H9 (cell line): ENCODE measurements around the gene LPAR3. TPM values are rescaled to one million over a fixed set of nuclear protein-coding genes. Genes with fewer than 3 reads are reported as not detected.

Experiments used
- DNase-seq: peaks from one replicate; pipeline ENCODE4 v3.0.0-alpha.2; 2017
- H2AFZ ChIP-seq: one replicate; pipeline ENCODE4 v1.6.1; 2013; ENCODE audit warnings: mild to moderate bottlenecking, low read length, control low read depth, moderate library complexity
- H2AK5ac ChIP-seq: 2 replicates; pipeline ENCODE4 v1.6.1; 2013; ENCODE audit warnings: low read length, control low read depth, mixed read lengths; ENCODE audit not compliant: insufficient read length
- H2BK120ac ChIP-seq: one replicate; pipeline ENCODE4 v1.6.1; 2013; ENCODE audit warnings: low read depth, mild to moderate bottlenecking, low read length, control low read depth, inconsistent platforms; ENCODE audit not compliant: poor library complexity, severe bottlenecking
- H2BK12ac ChIP-seq: 2 replicates; pipeline ENCODE4 v1.6.1; 2013; ENCODE audit warnings: low read length, control low read depth, mixed read lengths, low read depth; ENCODE audit not compliant: insufficient read length
- H2BK15ac ChIP-seq: 2 replicates; pipeline ENCODE4 v1.6.1; 2013; ENCODE audit warnings: low read depth, low read length, control low read depth
- H2BK20ac ChIP-seq: one replicate; pipeline ENCODE4 v1.6.1; 2013; ENCODE audit warnings: low read depth, mild to moderate bottlenecking, low read length, control low read depth, inconsistent platforms; ENCODE audit not compliant: poor library complexity, severe bottlenecking
- H2BK5ac ChIP-seq: 2 replicates; pipeline ENCODE4 v1.6.1; 2013; ENCODE audit warnings: low read length, control low read depth, mixed read lengths; ENCODE audit not compliant: insufficient read length
- H3K14ac ChIP-seq: 2 replicates; pipeline ENCODE4 v1.6.1; 2013; ENCODE audit warnings: low read length, control low read depth; ENCODE audit not compliant: insufficient read depth
- H3K18ac ChIP-seq: 2 replicates; pipeline ENCODE4 v1.6.1; 2013; ENCODE audit warnings: low read depth, mild to moderate bottlenecking, mixed read lengths, low read length, control low read depth; ENCODE audit not compliant: insufficient read length
- H3K23ac ChIP-seq: 2 replicates; pipeline ENCODE4 v1.6.1; 2013; ENCODE audit warnings: low read length, control low read depth, mixed read lengths, low read depth; ENCODE audit not compliant: insufficient read length
- H3K23me2 ChIP-seq: 2 replicates; pipeline ENCODE4 v1.6.1; 2013; ENCODE audit warnings: low read depth, mild to moderate bottlenecking, mixed read lengths, low read length, control low read depth; ENCODE audit not compliant: insufficient read length, poor library complexity, severe bottlenecking
- H3K27ac ChIP-seq: 2 replicates; pipeline ENCODE4 v1.5.1; 2013; ENCODE audit warnings: low read length, control low read depth, mixed read lengths, low read depth; ENCODE audit not compliant: insufficient read length
- H3K27me3 ChIP-seq: 2 replicates; pipeline ENCODE4 v1.6.1; 2013; ENCODE audit warnings: low read length, control low read depth, inconsistent platforms; ENCODE audit not compliant: insufficient read depth
- H3K4ac ChIP-seq: 2 replicates; pipeline ENCODE4 v1.6.1; 2013; ENCODE audit warnings: low read depth, mild to moderate bottlenecking, control low read depth, inconsistent platforms, low read length, moderate library complexity
- H3K4me1 ChIP-seq: 2 replicates; pipeline ENCODE4 v1.6.1; 2013; ENCODE audit warnings: low read length, control low read depth, inconsistent platforms; ENCODE audit not compliant: insufficient read depth
- H3K4me2 ChIP-seq: 2 replicates; pipeline ENCODE4 v1.6.1; 2013; ENCODE audit warnings: low read length, control low read depth, mixed read lengths; ENCODE audit not compliant: insufficient read length, insufficient read depth
- H3K56ac ChIP-seq: 2 replicates; pipeline ENCODE4 v1.6.1; 2013; ENCODE audit warnings: low read depth, mild to moderate bottlenecking, mixed read lengths, low read length, control low read depth; ENCODE audit not compliant: insufficient read length
- H3K79me1 ChIP-seq: 2 replicates; pipeline ENCODE4 v1.6.1; 2013; ENCODE audit warnings: low read depth, mild to moderate bottlenecking, moderate library complexity, low read length, control low read depth, inconsistent platforms; ENCODE audit not compliant: insufficient read depth, poor library complexity, severe bottlenecking
- H3K79me2 ChIP-seq: 2 replicates; pipeline ENCODE4 v1.6.1; 2013; ENCODE audit warnings: low read length, control low read depth, inconsistent platforms; ENCODE audit not compliant: insufficient read depth
- H3K9ac ChIP-seq: 2 replicates; pipeline ENCODE4 v1.6.1; 2013; ENCODE audit warnings: low read length, control low read depth, mixed read lengths; ENCODE audit not compliant: insufficient read length; ENCODE audit errors: extremely low read depth
- H3K9me3 ChIP-seq: one replicate; pipeline ENCODE4 v1.6.1; 2013; ENCODE audit warnings: low read depth, low read length, inconsistent platforms; ENCODE audit not compliant: control insufficient read depth
- H3T11ph ChIP-seq: one replicate; pipeline ENCODE4 v1.6.1; 2013; ENCODE audit warnings: mild to moderate bottlenecking, low read length, control low read depth, inconsistent platforms
- H4K20me1 ChIP-seq: one replicate; pipeline ENCODE4 v1.6.1; 2013; ENCODE audit not compliant: control insufficient read depth, insufficient read length, insufficient read depth
- H4K5ac ChIP-seq: 2 replicates; pipeline ENCODE4 v1.6.1; 2013; ENCODE audit warnings: low read depth, mild to moderate bottlenecking, mixed read lengths, low read length, control low read depth; ENCODE audit not compliant: insufficient read length
- H4K8ac ChIP-seq: replicated peaks from 2 replicates; pipeline ENCODE4 v1.6.1; 2013; ENCODE audit warnings: low read length, control low read depth, mixed read lengths, low read depth; ENCODE audit not compliant: insufficient read length
- H4K91ac ChIP-seq: 2 replicates; pipeline ENCODE4 v1.6.1; 2013; ENCODE audit warnings: low read depth, mild to moderate bottlenecking, moderate library complexity, mixed read lengths, low read length, control low read depth; ENCODE audit not compliant: insufficient read length
- H3K27ac Mint-ChIP-seq, 3 experiments: 2 replicates in 2 of 3; 3 replicates in 1 of 3; pipeline ENCODE4 v1.8.0; 2020 to 2021; ENCODE audit warnings: mixed read lengths in 3 of 3, mild to moderate bottlenecking in 1 of 3, moderate library complexity in 1 of 3
- H3K27me3 Mint-ChIP-seq: 2 replicates; pipeline ENCODE4 v1.8.0; 2021; ENCODE audit warnings: low read depth, mild to moderate bottlenecking, moderate library complexity, mixed read lengths
- H3K36me3 Mint-ChIP-seq, 3 experiments: 2 replicates in 2 of 3; 3 replicates in 1 of 3; pipeline ENCODE4 v1.8.0; 2020 to 2021; ENCODE audit warnings: low read depth in 3 of 3, mixed read lengths in 3 of 3; ENCODE audit not compliant: insufficient read depth in 1 of 3
- H3K4me1 Mint-ChIP-seq, 2 experiments: 2 replicates each; pipeline ENCODE4 v1.8.0; 2020; ENCODE audit warnings: mixed read lengths in 2 of 2
- H3K4me3 Mint-ChIP-seq, 2 experiments: 2 replicates in 1 of 2; 3 replicates in 1 of 2; pipeline ENCODE4 v1.8.0; 2020 to 2021; ENCODE audit warnings: mild to moderate bottlenecking in 2 of 2, mixed read lengths in 2 of 2, moderate library complexity in 1 of 2
- H3K9me3 Mint-ChIP-seq, 2 experiments: 2 replicates in 1 of 2; 3 replicates in 1 of 2; pipeline ENCODE4 v1.8.0; 2020; ENCODE audit warnings: mild to moderate bottlenecking in 2 of 2, mixed read lengths in 2 of 2, moderate library complexity in 1 of 2
- WGBS: extraction: QIAGEN DNeasy Blood & Tissue Kit; methylation state at CpG from one replicate; pipeline ENCODE4 v1.1.7; 2013; ENCODE audit warnings: missing lambda C conversion rate, low lambda C conversion rate, mixed read lengths; ENCODE audit not compliant: insufficient read length; ENCODE audit errors: extremely low coverage; 5-methylcytosine and 5-hydroxymethylcytosine counted together
- total RNA-seq: library from RNA; stranded (reverse); gene quantifications from 2 replicates; pipeline ENCODE4 v1.2.1, GENCODE V29; 2021
- TF ChIP-seq, protein P1 (sequence below): fragments of 200-600 bp; sonication (generic); conservative IDR thresholded peaks from 3 replicates; pipeline ENCODE4 v1.8.0; 2021; ENCODE audit warnings: antibody characterized with exemption, mild to moderate bottlenecking

The LPAR3 gene
- total RNA-seq, 1 experiment from 2014 or later: 3.0 TPM

DNA sequence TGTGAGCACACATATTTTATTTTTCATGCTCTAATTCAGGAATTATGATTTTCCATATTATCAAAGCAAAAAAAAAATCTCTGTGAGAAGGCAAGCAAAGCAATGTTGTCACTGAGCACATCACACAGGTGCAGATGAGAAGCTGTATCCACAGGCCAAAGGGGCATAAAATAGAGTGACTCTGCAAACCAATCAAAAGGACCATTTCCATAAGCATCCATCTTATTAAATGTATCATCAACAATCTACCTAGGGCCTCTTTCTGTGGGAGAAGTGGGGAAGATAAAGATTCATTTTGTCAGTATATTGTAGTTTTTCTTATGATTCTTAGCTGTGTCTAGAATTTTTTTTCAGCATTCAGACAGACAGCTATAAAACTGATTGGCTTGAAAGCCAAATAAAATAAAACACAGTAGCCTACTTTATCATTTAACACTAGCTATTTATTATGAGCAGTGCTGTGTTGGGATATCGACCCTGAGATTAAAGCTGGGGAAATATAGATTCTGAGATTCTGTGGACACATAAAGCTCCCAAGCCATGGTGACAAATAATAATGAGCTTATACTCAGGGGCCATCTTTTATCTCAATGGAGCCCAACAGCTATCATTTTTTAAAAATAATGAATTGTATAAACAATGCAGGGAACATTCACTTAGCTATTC lies 90.3 kb downstream of the LPAR3 start:
- H3K9me3 Mint-ChIP-seq: no peaks in the 10 kb centered on the region
- TF ChIP-seq, protein P1, sequence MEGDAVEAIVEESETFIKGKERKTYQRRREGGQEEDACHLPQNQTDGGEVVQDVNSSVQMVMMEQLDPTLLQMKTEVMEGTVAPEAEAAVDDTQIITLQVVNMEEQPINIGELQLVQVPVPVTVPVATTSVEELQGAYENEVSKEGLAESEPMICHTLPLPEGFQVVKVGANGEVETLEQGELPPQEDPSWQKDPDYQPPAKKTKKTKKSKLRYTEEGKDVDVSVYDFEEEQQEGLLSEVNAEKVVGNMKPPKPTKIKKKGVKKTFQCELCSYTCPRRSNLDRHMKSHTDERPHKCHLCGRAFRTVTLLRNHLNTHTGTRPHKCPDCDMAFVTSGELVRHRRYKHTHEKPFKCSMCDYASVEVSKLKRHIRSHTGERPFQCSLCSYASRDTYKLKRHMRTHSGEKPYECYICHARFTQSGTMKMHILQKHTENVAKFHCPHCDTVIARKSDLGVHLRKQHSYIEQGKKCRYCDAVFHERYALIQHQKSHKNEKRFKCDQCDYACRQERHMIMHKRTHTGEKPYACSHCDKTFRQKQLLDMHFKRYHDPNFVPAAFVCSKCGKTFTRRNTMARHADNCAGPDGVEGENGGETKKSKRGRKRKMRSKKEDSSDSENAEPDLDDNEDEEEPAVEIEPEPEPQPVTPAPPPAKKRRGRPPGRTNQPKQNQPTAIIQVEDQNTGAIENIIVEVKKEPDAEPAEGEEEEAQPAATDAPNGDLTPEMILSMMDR: no peak
- no peak overlapping the region for H3T11ph ChIP-seq
- H3K4me1 Mint-ChIP-seq: no peaks in the 10 kb centered on the region
- H3K27me3 ChIP-seq: no peaks in the 10 kb centered on the region
- no peaks in the 10 kb centered on the region for H3K79me1 ChIP-seq
- no peak overlapping the region for H4K5ac ChIP-seq
- H3K27me3 Mint-ChIP-seq: peaks cover 2% of the 10 kb centered on the region; the same call in 1 of the 2 replicates
- no peak overlapping the region for H3K4me3 Mint-ChIP-seq
- no peak overlapping the region for H3K4me2 ChIP-seq
- no peak overlapping the region for H2BK15ac ChIP-seq
- no peak overlapping the region for H2BK5ac ChIP-seq
- no peaks in the 10 kb centered on the region for H3K4me1 ChIP-seq
- H3K27ac ChIP-seq: no peak overlapping the region
- no peak overlapping the region for H3K18ac ChIP-seq
- no peak overlapping the region for H2BK20ac ChIP-seq
- H2BK120ac ChIP-seq: no peak overlapping the region
- H3K9ac ChIP-seq: no peak overlapping the region
- WGBS: no CpG with 5 or more reads among the region's 1 CpG
- no peak overlapping the region for H3K4ac ChIP-seq
- H3K36me3 Mint-ChIP-seq: no peaks in the 10 kb centered on the region
- no peak overlapping the region for H3K14ac ChIP-seq
- no peak overlapping the region for H4K91ac ChIP-seq
- no peak overlapping the region for H3K23ac ChIP-seq
- no peak for DNase-seq
- no peak overlapping the region for H2AFZ ChIP-seq
- no peak overlapping the region for H2AK5ac ChIP-seq
- H3K27ac Mint-ChIP-seq: no peak overlapping the region
- no peaks in the 10 kb centered on the region for H3K23me2 ChIP-seq
- no peak overlapping the region for H4K8ac ChIP-seq
- H3K56ac ChIP-seq: no peak overlapping the region
- no peaks in the 10 kb centered on the region for H3K79me2 ChIP-seq
- no peaks in the 10 kb centered on the region for H3K9me3 ChIP-seq
- no peaks in the 10 kb centered on the region for H4K20me1 ChIP-seq
- no peak overlapping the region for H2BK12ac ChIP-seq
